Stimulated activated naive CD4-positive, alpha-beta T cell (primary cell): ENCODE measurements around the gene APBB1IP.
"Not testable (repeated sequence)": the region's sequence is repeated elsewhere in the genome, so short reads cannot be mapped to it uniquely, and the experiment has no call there.

Source experiments
- DNase-seq, 6 experiments: peaks; one replicate each; lab custom pipeline; 2025; lab: John Stamatoyannopoulos, UW

APBB1IP gene

DNA sequence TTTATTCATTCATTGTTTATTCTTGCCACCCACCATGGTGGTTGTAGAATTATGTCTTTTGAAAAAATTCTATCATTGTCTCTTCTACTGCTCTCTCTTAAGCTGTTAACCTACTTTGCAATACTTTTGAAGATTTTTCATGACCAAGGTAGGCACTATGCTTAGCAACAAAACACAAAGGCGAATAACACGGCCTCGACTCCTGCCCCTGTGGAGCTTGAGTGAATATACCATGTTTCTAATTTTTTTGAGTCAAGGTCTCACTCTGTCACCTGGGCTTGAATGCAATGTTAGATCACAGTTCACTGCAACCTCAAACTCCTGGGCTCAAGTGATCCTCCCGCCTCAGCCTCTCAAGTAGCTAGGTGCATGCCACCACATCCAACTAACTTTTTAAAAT is 39.4 kb downstream of the APBB1IP start:
- no peak for DNase-seq

DNA sequence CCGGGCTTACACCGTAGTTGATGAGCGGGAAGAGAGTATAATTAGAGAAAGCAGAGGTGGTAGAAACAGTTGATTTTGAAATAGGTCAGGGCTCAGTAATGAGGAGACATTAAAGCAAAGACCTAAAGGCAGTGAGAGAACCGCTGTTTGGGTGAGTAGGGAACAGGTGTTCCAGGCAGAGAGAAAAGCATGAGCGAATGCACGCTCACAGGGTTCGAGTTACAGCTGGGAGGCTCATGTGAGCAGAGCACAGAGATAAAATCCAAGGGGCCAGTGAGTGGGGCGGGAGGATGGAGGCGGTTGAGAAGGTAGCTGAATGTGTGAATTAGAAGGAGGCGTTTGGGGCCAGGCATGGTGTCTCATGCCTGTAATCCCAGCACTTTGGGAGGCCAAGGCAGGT is 39.9 kb downstream of the APBB1IP start:
- no peak for DNase-seq

DNA sequence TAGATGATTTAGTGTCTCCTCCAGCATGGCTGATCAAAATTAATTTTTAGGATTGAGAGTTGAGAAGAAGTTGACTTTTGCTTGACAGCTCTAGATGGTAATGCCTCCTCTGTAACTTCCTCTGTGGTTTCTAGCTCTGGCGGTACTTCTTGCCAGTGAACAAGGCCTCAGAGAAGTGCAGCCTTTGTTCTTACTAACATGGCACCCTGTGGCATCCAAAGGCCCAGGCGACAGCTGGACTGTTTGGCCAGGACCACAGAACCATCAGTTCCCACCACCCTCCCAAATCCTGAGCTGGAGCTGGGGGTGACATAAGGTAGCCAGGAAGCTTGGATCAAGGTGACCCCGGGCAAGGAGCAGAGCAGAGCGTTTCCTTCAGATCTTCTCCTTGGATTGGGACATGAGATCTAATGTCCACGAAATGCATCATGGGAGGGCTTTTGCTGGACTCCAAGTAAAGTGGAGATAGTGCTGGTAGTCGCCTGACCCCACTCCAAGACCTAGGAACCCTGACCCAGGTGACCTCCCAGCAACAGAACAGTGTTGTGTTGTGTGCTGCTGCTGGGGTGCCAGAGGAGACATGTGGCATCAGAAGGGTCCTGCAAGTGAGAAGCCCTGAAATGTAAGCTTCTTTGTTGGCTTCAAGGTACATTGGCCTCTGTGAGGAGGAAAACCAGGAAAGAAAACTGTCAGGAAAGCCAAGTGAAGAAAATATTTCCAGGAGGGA is 41.8 kb downstream of the APBB1IP start:
- peak in 4 of 6 experiments; percentile 14 to 70 (median 60) for DNase-seq

DNA sequence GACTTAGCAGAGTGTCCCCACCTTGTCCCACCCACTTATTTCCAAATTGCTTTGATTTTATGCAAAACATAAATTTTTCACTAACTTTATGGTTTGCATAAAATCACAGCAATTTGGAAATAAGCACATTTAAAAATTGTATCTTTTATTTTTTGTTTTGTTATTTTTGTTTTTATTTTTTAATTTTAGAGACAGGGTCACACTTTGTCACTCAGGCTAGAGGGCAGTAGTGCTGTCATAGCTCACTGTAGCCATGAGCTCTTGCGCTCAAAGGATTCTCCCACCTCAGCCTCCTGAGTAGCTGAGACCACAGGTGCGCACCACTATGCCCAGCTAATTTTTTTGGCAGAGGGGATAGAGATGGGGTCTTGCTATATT is 43.2 kb downstream of the APBB1IP start:
- no peak for DNase-seq

DNA sequence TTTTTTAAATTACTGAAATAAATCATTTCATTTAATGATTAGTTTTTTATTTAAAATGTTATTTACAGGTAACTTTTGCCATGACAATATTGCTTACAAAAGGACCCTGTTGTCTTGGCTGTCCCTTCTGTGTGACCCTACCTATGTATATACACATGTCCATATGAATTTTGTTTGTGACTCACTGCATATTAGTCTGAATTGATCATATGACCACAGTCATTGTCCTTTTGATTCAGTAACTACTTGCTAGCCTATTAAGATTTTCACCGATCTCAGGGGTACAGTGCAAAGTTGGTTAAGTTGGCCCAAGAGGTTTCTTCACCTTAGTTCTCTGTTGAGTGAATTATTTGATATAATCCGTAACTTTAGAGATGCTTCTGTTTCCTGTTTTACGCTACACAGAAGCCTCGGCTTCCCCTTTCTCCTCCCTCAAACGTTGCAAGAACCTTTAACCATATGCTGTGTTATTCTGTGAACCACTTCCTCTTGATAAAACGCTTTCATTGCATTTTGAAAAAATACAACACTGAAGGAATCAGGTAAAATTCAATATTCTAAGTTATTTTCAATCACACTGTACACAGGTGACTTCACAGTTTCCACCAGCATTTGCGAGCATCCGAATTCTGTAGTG is 43.9 kb downstream of the APBB1IP start:
- DNase-seq, result peak in 5 of 6 experiments; percentile 34 to 85 (median 82)

DNA sequence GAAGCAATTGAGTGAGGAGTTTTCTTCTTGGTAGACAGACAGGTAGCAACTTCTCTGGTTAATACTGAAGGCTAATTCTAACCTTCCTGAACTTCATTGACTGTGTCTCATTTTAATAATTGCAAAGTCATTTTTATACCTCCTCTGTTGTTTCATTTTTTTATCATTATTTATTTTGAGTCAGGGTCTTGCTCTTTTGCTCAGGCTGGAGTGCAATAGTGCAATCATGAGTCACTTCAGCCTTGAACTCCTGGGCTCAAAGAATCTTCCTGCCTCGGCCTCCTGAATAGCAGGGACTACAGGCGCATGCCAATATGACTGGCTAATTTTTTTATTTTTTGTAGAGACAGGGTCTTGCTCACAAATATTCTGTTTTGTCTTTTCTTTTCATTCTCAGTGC is 45.4 kb downstream of the APBB1IP start:
- no peak for DNase-seq

DNA sequence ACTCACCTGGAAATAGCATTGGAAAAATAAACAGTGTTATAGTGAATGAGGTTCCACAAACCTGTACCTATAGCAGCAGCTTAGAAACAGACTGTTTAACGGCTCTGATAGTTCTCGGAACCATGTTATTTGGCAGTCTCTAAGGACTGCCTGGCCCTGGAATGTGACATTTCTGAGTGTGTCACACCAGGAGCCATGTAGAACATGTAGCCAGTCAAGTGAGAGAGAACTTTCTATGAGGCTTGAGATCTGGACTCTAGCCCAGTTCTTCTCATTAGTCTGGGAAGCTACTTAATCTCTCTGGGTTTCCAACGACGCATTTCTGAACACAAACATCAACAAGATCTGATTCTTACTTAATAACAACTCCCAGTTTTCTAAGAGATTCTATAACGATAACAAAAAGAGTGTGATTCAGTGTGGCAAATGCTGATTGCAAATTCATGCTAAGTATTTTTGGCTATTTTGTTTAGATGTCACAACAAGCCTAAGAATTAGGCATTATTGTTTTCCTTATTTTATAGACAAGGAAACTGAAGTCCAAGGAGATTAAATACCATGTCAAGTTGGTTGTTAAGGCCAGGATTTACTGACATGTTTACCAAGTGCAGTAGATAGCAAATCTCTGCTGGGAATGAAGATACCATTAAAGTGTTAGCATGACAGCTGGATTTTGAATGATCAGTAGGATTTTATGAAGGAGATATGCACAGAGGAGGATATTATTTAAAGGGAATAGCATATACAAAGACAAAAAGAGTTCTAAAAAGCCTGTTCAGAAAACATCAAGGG is 47.2 kb downstream of the APBB1IP start:
- DNase-seq, result no peak

DNA sequence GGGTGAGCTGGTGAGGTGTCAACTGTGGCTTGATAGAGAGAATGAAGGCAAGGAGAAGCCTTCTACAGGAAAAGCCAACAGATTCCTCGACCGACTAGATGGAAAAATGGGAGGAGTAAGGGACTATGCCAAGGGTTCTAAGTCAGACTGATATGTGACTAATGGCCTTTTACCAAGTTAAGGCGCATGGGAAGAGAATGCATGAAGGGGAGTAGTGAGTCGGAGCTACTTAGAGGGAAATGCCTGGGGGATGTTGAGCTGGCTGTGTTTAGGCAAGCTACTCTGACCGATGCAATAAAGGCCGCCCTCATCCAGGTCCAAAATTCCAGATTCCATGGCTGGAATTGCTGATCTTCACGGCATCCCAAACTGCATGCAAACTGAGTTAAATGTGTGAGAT is 48.2 kb downstream of the APBB1IP start:
- DNase-seq, result no peak

DNA sequence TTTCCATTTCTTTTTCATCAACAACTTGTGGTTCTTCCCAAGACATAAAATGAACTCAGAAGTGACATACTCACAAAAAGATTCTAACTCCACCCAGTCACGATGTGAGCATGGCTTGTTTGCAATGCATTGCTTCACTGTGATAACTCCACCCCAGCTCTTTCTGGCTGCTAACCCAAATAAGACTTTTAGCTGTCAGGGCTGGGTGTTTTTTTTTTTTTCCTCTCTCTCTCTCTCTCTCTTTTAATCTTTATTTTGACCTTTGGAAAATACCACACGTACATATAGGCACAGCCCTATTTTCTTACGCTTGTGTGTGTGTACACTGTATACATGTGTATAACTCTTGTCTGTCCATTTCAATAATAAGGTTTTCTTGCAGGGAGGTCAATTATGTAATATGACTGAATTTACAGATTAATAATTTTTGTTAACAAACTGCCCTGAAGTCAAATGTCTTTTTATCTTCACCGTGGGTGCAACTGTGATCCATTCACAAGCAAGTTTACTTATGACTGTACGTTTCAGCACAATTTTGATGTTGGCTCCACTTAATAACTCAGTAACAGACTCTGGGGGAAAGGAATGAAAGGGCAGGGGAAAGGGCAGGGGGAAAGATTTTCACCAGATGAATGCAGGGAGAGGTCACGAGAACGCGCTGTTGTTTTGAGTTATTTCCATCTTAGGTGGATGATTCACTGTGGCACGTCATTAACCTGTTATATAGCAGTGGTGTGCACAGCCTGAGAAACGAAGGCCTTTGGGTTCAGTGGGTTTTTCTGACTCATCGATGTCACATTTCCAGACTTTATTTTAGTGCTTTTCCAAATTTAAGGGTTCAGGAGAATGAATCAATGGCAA is 49.1 kb downstream of the APBB1IP start:
- peak; percentile 23 to 66 (median 60) for DNase-seq

DNA sequence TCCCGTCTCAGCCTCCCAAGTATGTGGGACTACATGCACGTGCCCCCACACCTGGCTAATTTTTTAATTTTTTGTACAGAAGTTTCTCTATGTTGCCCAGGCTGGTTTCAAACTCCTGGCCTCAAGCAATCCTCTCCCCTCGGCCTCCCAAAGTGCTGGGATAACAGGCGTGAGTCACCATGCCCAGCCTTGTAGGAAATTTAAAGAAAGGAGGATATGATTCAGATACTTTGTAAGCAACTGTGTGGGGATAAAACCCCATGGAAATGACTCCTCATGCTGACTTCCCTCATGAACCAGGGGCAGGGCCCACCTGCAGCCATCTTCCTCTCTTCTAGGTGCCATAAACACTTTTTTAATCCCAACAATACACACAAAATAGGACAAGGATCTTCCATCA is 50.2 kb downstream of the APBB1IP start:
- DNase-seq, result no peak

DNA sequence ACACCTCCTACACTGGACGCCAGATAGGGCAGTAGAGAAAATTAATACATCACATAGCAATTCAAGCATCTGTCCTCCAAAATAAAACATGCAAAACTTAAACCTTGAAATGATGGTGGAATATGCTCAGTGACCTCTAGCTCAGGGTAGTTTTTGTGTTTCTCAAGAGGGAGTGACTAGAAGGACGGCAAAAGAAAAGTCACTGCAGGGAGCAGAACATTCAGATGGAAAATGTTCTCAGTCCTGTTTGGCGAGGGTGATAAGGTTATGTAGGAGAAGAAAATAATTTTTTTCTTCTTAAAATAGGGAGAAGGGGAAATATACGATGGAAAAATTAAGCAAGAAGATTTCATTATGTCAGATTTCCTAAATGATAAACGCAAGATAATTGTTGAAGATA is 50.9 kb downstream of the APBB1IP start:
- DNase-seq, result no peak

DNA sequence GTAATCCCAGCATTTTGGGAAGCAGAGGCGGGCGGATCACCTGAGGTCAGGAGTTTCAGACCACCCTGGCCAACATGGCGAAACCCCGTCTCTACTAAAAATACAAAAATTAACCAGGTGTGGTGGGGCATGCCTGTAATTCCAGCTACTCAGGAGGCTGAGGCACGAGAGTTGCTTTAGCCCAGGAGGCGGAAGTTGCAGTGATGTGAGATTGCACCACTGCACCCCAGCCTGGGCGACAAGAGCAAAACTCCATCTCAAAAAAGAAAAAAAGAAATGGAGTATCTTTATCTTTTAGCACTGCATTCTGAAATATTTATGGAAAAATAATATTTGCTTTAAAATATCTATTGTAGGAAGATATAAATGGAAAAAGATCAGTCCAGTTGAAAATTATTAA is 52.2 kb downstream of the APBB1IP start:
- not testable (repeated sequence) for DNase-seq

DNA sequence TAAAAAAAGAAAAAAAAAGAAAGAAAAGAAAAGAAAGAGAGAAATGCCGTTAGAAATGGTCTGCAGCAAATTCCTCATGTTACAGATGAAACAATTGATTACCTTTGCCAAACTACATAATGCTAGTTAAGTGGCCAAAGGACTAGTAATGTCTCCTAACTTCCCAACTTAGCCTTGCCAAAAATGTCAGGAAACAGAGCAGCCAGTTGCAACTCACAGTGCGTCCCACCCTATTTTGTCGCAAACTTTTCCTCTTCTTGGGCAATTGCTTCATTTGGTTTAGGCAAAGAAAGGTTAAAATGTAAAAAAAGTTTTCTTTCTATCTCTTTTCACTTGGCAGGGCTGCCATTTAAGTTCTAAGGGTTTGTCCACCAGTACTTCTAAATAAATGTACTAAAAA is 53.1 kb downstream of the APBB1IP start:
- no peak for DNase-seq

DNA sequence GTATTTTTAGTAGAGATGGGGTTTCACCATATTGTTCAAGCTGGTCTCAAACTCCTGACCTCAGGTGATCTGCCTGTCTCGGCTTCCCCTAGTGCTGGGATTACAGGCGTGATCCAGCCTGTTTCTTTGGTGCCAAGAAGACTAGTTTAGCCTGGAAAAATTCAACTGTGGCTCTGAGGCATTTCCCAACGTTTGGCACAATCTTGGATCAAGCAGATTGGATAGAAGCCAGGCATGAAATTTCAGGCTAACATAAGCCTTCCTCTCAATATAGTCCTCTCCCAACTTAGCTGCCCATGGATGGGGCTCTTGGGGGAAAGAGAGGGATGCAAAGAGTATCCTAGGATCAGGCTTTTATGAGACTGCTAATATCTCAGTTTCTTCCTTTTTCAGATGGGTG is 53.8 kb downstream of the APBB1IP start:
- no peak for DNase-seq

DNA sequence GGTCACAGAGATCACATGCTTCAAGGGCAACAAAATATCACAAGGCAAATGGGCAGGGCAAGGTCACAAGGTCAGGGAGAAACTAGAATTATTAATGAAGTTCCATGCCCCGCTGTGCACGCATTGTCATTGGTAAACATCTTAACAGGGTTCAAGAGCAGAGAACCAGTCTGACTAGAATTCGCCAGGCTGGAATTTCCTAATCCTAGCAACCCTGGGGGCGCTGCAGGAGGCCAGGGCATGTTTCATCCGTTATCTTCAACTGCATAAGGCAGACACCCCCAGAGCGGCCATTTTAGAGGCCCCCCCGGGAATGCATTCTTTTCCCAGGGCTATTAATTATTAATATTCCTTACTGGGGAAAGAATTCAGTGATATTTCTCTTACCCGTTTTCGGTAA is 54.6 kb downstream of the APBB1IP start:
- not testable (repeated sequence) for DNase-seq

DNA sequence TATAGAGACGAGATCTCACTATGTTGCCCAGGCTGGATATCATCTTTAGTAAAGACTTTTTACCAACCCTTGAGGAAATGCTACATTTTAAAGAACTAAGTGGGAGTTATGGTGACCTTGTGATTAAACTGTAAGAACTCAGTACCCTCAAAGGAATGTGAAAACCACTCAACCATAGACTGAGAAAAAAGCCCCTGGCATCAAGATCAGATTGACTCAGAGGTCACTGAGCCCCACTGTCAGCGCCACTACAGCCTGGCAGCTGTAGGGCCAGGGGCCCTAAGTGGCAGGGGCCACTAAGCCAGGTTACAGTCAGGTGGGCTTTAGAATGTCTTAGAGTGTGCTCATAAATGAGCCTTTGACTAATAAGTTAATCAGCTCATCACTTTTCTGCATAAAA is 55.9 kb downstream of the APBB1IP start:
- no peak for DNase-seq

DNA sequence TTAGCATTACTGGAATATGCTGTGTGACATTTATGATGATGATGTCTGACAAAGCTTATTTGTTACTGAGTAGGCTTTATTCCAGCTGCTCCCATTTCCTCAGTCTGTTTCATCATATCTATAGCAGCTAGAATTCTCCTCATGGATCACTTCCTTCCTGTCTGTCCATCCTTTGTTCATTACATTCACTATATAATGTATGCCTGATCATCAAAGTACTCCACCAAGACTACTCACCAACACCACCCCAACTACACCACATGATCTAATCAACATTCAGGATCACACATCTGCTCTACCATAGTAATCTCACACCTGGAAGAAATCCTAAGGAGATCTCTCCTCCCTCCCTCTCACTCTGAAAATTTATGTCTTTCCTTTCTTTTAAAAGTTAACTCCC is 61.3 kb downstream of the APBB1IP start:
- no peak for DNase-seq

DNA sequence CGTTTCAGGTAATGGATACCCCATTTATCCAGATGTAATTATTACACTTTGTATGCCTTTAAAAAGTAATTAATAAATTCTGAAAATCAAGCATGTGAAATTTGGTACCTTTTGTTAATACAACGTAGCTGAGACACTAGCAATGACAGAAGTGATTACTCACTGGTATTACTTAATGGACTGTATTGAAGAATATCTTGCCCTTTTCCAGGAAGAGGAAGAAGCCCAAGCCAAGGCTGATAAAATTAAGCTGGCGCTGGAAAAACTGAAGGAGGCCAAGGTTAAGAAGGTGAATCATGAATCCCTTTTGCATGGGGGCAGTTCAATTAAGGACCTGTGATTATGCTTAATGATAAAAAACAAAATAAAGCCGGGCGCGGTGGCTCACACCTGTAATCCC is 64.8 kb downstream of the APBB1IP start:
- DNase-seq, result no peak

DNA sequence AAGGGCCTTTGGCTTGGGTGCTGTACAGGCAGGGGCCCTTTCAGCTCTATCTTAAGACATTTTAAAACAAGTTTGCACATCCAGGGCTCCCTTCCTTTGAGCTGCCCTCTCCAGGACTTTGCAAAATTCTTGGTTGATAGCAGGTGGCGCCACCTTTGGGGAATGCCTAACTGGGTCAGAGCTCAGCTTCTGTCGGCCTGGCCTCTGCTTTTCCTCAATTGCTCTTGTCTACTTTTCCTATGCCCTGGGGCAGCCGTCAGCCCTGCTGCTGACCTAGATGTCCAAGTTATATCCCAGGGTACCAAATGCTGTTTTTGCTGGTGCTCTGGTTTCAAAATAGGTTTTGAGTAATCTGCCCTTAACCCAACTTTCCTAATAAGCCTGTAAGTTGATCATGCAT is 65.8 kb downstream of the APBB1IP start:
- peak in 2 of 6 experiments; percentile 7 to 23 for DNase-seq

DNA sequence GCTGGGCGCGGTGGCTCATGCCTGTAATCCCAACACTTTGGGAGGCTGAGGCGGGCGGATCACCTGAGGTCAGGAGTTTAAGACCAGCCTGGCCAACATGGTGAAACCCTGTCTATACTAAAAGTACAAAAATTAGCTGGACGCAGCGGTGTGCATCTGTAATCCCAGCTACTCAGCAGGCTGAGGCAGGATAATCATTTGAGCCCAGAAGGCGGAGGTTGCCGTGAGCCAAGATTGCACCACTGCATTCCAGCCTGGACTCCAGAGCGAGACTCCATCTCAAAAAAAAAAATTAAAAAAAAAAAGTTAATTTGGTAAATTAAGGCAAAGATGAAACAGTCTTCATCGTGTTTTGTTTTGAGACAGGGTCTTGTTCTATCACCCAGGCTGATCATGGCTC is 66.3 kb downstream of the APBB1IP start:
- not testable (repeated sequence) for DNase-seq

DNA sequence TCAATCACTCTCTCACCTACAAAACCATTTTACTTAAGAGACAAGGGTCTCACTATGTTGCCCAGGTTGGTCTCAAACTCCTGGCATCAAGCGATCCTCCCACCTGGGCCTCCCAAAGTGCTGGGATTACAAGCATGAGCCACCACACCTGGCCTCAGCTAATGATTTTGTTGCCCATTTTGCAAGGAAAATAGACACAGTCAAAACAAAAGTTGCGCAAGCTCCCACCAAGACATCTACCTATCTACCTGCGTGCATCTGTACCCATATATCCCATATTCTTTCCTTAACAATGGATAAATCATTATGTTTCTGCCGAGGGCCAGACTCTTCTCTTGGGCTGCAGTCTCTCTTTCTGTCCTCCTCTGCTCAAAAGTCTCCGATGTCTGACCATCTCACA is 67.3 kb downstream of the APBB1IP start:
- DNase-seq, result no peak

DNA sequence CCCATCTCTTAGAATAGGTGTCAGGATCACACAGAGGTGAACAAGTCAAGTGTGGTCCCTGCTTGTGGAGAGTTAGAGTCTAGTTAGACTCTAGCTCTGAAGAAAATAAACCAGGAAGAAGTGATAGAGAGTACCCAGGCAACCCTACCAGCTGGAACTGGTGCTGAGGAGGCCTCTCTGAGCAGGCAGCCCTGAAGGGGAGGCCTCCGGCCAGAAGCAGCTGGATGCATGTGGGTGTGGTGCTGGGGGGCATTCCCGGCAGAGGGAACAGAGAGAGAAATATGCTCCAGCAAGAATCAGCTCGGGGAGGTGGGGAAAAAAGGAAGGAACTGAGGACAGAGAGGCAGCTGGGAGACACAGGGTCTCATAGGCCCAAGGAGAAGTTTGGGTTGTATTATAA is 68.6 kb downstream of the APBB1IP start:
- DNase-seq, result no peak
